CD14-positive monocyte (primary cell): Measurements from ENCODE around the gene MIGA1. TPM values are rescaled to one million over a fixed set of nuclear protein-coding genes. Genes with fewer than 3 reads are reported as not detected.

Experiments used
- DNase-seq, 3 donors: peaks; one replicate each; pipeline ENCODE4 v3.0.0-alpha.2; 2011 to 2022
- H2AFZ ChIP-seq: 2 replicates; pipeline ENCODE4 v1.6.0; 2012; ENCODE audit warnings: mild to moderate bottlenecking, low read depth, low read length, inconsistent platforms; ENCODE audit not compliant: insufficient read depth, poor library complexity, severe bottlenecking
- H3K27ac ChIP-seq, 2 donors: 1 replicate in 1 of 2; 2 replicates in 1 of 2; pipeline ENCODE4 v1.5.1; 2012 to 2013; ENCODE audit warnings: low read length in 2 of 2, control low read depth in 1 of 2, inconsistent platforms in 1 of 2, low read depth in 1 of 2, mild to moderate bottlenecking in 1 of 2
- H3K27me3 ChIP-seq, 2 donors: one replicate each; pipeline versions ENCODE4 v1.6.0 to v1.6.1; 2011 to 2013; ENCODE audit warnings: low read length in 2 of 2; ENCODE audit not compliant: control insufficient read depth in 2 of 2, insufficient read depth in 2 of 2
- H3K36me3 ChIP-seq, 2 donors: replicated peaks in 1 of 2; 1 replicate in 1 of 2; 2 replicates in 1 of 2; pipeline versions ENCODE4 v1.5.1 to v1.6.1; 2012 to 2013; ENCODE audit warnings: low read length in 2 of 2, control low read depth in 1 of 2, inconsistent platforms in 1 of 2, mild to moderate bottlenecking in 1 of 2; ENCODE audit not compliant: insufficient read depth in 2 of 2, control insufficient read depth in 1 of 2
- H3K4me1 ChIP-seq, 2 donors: 1 replicate in 1 of 2; 2 replicates in 1 of 2; pipeline versions ENCODE4 v1.5.1 to v1.6.1; 2012 to 2013; ENCODE audit warnings: low read length in 2 of 2, control low read depth in 1 of 2, inconsistent platforms in 1 of 2, mild to moderate bottlenecking in 1 of 2, moderate library complexity in 1 of 2; ENCODE audit not compliant: insufficient read depth in 2 of 2, control insufficient read depth in 1 of 2
- H3K4me2 ChIP-seq: replicated peaks from 2 replicates; pipeline ENCODE3; 2012; ENCODE audit warnings: low read length, moderate library complexity, mild to moderate bottlenecking; ENCODE audit not compliant: poor library complexity, severe bottlenecking; ENCODE audit errors: extremely low read depth
- H3K4me3 ChIP-seq, 3 experiments: fragments of 200-600 bp in 1 of 3; sonication (generic) in 1 of 3; replicated peaks in 1 of 3; 1 replicate in 2 of 3; 2 replicates in 1 of 3; pipeline ENCODE4 v1.5.1; 2011 to 2013; ENCODE audit warnings: low read length in 3 of 3, mild to moderate bottlenecking in 3 of 3, control low read depth in 2 of 3, low read depth in 2 of 3, inconsistent platforms in 1 of 3, moderate library complexity in 1 of 3
- H3K79me2 ChIP-seq: 2 replicates; pipeline ENCODE4 v1.6.0; 2012; ENCODE audit warnings: mild to moderate bottlenecking, control low read depth, inconsistent platforms, low read length, moderate library complexity; ENCODE audit not compliant: insufficient read depth
- H3K9ac ChIP-seq: 2 replicates; pipeline ENCODE4 v1.6.0; 2017; ENCODE audit warnings: low read length, mild to moderate bottlenecking; ENCODE audit not compliant: insufficient read depth, poor library complexity, severe bottlenecking
- H3K9me3 ChIP-seq, 2 donors: replicated peaks in 1 of 2; 1 replicate in 1 of 2; 2 replicates in 1 of 2; pipeline versions ENCODE4 v1.5.1 to v1.6.1; 2012 to 2013; ENCODE audit warnings: low read length in 2 of 2, control low read depth in 1 of 2; ENCODE audit not compliant: control insufficient read depth in 1 of 2, insufficient read depth in 1 of 2
- H4K20me1 ChIP-seq: 2 replicates; pipeline ENCODE4 v1.6.0; 2012; ENCODE audit warnings: mild to moderate bottlenecking, low read length, control low read depth, moderate library complexity; ENCODE audit not compliant: insufficient read depth
- H3K27ac Mint-ChIP-seq, 7 donors: one replicate each; pipeline ENCODE4 v1.8.0; 2020; ENCODE audit warnings: mild to moderate bottlenecking in 7 of 7, mixed read lengths in 7 of 7, moderate library complexity in 6 of 7, inconsistent platforms in 2 of 7
- H3K27me3 Mint-ChIP-seq, 3 donors: one replicate each; pipeline ENCODE4 v1.8.0; 2021 to 2022; ENCODE audit warnings: low read depth in 3 of 3, mild to moderate bottlenecking in 3 of 3, mixed read lengths in 3 of 3, moderate library complexity in 3 of 3, inconsistent platforms in 1 of 3
- H3K36me3 Mint-ChIP-seq, 2 donors: one replicate each; pipeline ENCODE4 v1.8.0; 2020; ENCODE audit warnings: mixed read lengths in 2 of 2, inconsistent platforms in 1 of 2, mild to moderate bottlenecking in 1 of 2
- H3K4me1 Mint-ChIP-seq: one replicate; pipeline ENCODE4 v1.8.0; 2020; ENCODE audit warnings: mild to moderate bottlenecking, mixed read lengths
- H3K4me3 Mint-ChIP-seq, 2 donors: one replicate each; pipeline ENCODE4 v1.8.0; 2020; ENCODE audit warnings: mild to moderate bottlenecking in 2 of 2, mixed read lengths in 2 of 2, moderate library complexity in 1 of 2
- H3K9me3 Mint-ChIP-seq, 7 donors: one replicate each; pipeline ENCODE4 v1.8.0; 2020 to 2022; ENCODE audit warnings: mixed read lengths in 7 of 7, mild to moderate bottlenecking in 6 of 7, moderate library complexity in 6 of 7, inconsistent platforms in 2 of 7
- CTCF ChIP-seq: fragments of 200-600 bp; IDR thresholded peaks from one replicate; pipeline ENCODE4 v1.8.0; 2022; ENCODE audit warnings: antibody characterized with exemption, mild to moderate bottlenecking
- WGBS: methylation state at CpG from one replicate; pipeline ENCODE4 v1.1.5; 2013; ENCODE audit warnings: missing lambda C conversion rate; ENCODE audit not compliant: insufficient coverage; 5-methylcytosine and 5-hydroxymethylcytosine counted together
- intact Hi-C, 2 donors: fragments of 100-400 bp; cut with micrococcal nuclease; formaldehyde crosslinking; loops; one replicate each; pipeline versions ENCODE4 v1.15.0 to v1.15.1; 2023
- polyA plus RNA-seq, 3 donors: library from polyadenylated mRNA; depleted of rRNA in 1 of 3; unstranded in 2 of 3; stranded (reverse) in 1 of 3; fragments of 300-500 nt in 2 of 3; fragments of >200 nt in 1 of 3; fragmentation: Illumina TruSeq in 2 of 3; gene quantifications; 1 replicate in 2 of 3; 2 replicates in 1 of 3; pipeline ENCODE4 v1.2.3, GENCODE V29; 2012 to 2021

Gene MIGA1
- polyA plus RNA-seq, 3 donors: 5.0 to 7.2 (median 6.5) TPM

GRCh38 chr1:77906019-77906545 lies 126.6 kb downstream of the MIGA1 start:
- no peak overlapping the region for H2AFZ ChIP-seq
- no peak overlapping the region for H3K27ac ChIP-seq
- H3K4me1 Mint-ChIP-seq: peaks cover 12% of the 10 kb centered on the region
- intact Hi-C loops: no loop called here
- H3K27ac Mint-ChIP-seq: peak overlapping the region in 2 of 7 donors; percentile 16 to 39
- H3K36me3 Mint-ChIP-seq: no peaks in the 10 kb centered on the region
- no peak overlapping the region for H3K4me3 Mint-ChIP-seq
- H3K27me3 ChIP-seq: no peaks in the 10 kb centered on the region
- H3K79me2 ChIP-seq: no peaks in the 10 kb centered on the region
- no CpG with 5 or more reads among the region's 2 CpGs for WGBS
- H3K27me3 Mint-ChIP-seq: no peaks in the 10 kb centered on the region
- TF ChIP-seq CTCF: no peak
- no peaks in the 10 kb centered on the region for H4K20me1 ChIP-seq
- no peaks in the 10 kb centered on the region for H3K36me3 ChIP-seq
- H3K4me3 ChIP-seq: no peak overlapping the region
- H3K4me1 ChIP-seq: peaks cover 9% of the 10 kb centered on the region in 2 donors
- peaks cover 0 to 1% (median 0%) of the 10 kb centered on the region in 7 donors for H3K9me3 Mint-ChIP-seq
- no peak overlapping the region for H3K4me2 ChIP-seq
- no peak overlapping the region for H3K9ac ChIP-seq
- DNase-seq: peak in 2 of 3 donors; percentile 8 to 32
- H3K9me3 ChIP-seq: no peaks in the 10 kb centered on the region

- Mint-ChIP-seq H3K36me3 (no peaks in the 10 kb centered on the region), H3K27ac (peak overlapping the region in 1 of 7 donors; percentile 16), H3K9me3 (peaks cover 0 to 1% (median 0%) of the 10 kb centered on the region in 7 donors), H3K27me3 (no peaks in the 10 kb centered on the region), H3K4me1 (peaks cover 12% of the 10 kb centered on the region), H3K4me3 (no peak overlapping the region)
- intact Hi-C loops: no loop called here
- H3K36me3 ChIP-seq: no peaks in the 10 kb centered on the region
- WGBS: no CpG with 5 or more reads among the region's 1 CpG
- no peak overlapping the region for H3K9ac ChIP-seq
- no peak for DNase-seq
- H3K4me3 ChIP-seq: no peak overlapping the region
- no peaks in the 10 kb centered on the region for H3K27me3 ChIP-seq
- no peak overlapping the region for H3K27ac ChIP-seq
- H4K20me1 ChIP-seq: no peaks in the 10 kb centered on the region
- H3K4me1 ChIP-seq: peaks cover 9% of the 10 kb centered on the region in 2 donors
- no peaks in the 10 kb centered on the region for H3K9me3 ChIP-seq
- TF ChIP-seq CTCF: no peak
- H2AFZ ChIP-seq: no peak overlapping the region
- H3K4me2 ChIP-seq: no peak overlapping the region
- no peaks in the 10 kb centered on the region for H3K79me2 ChIP-seq
These were observed 127.2 kb downstream of the MIGA1 start for GRCh38 chr1:77906624-77907023.
